ENCODE data around the gene FNDC3B.
"Not testable (repeated sequence)": the region's sequence is repeated elsewhere in the genome, so short reads cannot be mapped to it uniquely, and the experiment has no call there.

The FNDC3B gene

DNA sequence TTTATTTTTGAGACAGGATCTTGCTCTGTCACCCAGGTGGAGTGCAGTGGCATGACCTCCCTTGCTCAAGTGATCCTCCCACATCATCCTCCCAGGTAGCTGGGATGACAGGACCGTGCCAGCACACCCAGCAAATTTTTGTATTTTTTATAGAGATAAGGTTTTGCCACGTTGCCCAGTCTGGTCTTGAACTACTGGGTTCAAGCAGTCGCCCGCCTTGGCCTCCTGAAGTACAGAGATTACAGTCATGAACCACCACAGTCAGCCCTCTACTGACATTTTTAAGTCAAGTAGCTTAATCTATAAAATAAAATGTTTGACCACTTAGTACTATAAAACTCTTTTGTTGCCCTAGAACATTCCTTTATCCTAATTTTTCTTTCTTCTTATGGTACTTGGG lies 198.8 kb downstream of the FNDC3B start:
- no peak overlapping the region for H3K9ac ChIP-seq (ENCODE audit: low read depth in 1 of 2, low read length in 2 of 2)
- no peaks in the 10 kb centered on the region for H3K27me3 ChIP-seq (ENCODE audit: control insufficient read depth in 2 of 2, insufficient read depth in 2 of 2, low read length in 2 of 2)
- no peak overlapping the region for H3K4me3 ChIP-seq (ENCODE audit: low read length in 2 of 2)
- H3K36me3 ChIP-seq (ENCODE audit: control insufficient read depth in 2 of 2, insufficient read depth in 2 of 2, low read length in 2 of 2), result peaks cover 9 to 12% of the 10 kb centered on the region in 2 donors
- H3K27ac ChIP-seq (ENCODE audit: low read depth in 2 of 2, low read length in 2 of 2), result no peak overlapping the region
- H3K9me3 ChIP-seq (ENCODE audit: control insufficient read depth in 2 of 2, low read length in 2 of 2), result peaks cover 3 to 6% of the 10 kb centered on the region in 2 donors
- no peaks in the 10 kb centered on the region for H3K4me1 ChIP-seq (ENCODE audit: control insufficient read depth in 2 of 2, insufficient read depth in 2 of 2, low read length in 2 of 2)

- Histone ChIP-seq H3K4me3 (ENCODE audit: low read length in 2 of 2) (no peak overlapping the region), H3K27me3 (ENCODE audit: control insufficient read depth in 2 of 2, insufficient read depth in 2 of 2, low read length in 2 of 2) (no peaks in the 10 kb centered on the region), H3K36me3 (ENCODE audit: control insufficient read depth in 2 of 2, insufficient read depth in 2 of 2, low read length in 2 of 2) (peaks cover 9 to 12% of the 10 kb centered on the region in 2 donors), H3K27ac (ENCODE audit: low read depth in 2 of 2, low read length in 2 of 2) (no peak overlapping the region), H3K9ac (ENCODE audit: low read depth in 1 of 2, low read length in 2 of 2) (no peak overlapping the region), H3K4me1 (ENCODE audit: control insufficient read depth in 2 of 2, insufficient read depth in 2 of 2, low read length in 2 of 2) (no peaks in the 10 kb centered on the region), H3K9me3 (ENCODE audit: control insufficient read depth in 2 of 2, low read length in 2 of 2) (peaks cover 3 to 6% of the 10 kb centered on the region in 2 donors)
Measured at GRCh38 chr3:172239218-172239790, 199.9 kb downstream of the FNDC3B start.

DNA sequence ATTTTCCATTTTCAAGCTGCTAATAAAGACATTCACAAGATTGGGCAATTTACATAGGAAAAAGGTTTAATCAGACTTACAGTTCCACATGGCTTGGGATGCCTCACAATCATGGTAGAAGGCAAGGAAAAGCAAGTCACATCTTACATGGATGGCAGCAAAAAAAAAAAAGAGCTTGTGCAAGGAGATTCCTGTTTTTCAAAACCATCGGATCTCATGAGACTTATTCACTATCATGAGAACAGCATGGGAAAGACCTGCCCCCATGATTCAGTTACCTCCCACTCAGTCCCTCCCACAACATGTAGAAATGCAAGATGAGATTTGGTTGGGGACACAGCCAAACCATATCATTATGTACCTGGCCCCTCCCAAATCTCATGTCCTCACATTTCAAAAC lies 202.0 kb downstream of the FNDC3B start:
- no peak overlapping the region for H3K27ac ChIP-seq (ENCODE audit: low read depth in 2 of 2, low read length in 2 of 2)
- no peak overlapping the region for H3K4me3 ChIP-seq (ENCODE audit: low read length in 2 of 2)
- H3K9me3 ChIP-seq (ENCODE audit: control insufficient read depth in 2 of 2, low read length in 2 of 2), result peaks cover 3 to 6% of the 10 kb centered on the region in 2 donors
- H3K4me1 ChIP-seq (ENCODE audit: control insufficient read depth in 2 of 2, insufficient read depth in 2 of 2, low read length in 2 of 2), result no peaks in the 10 kb centered on the region
- peaks cover 9 to 12% of the 10 kb centered on the region in 2 donors for H3K36me3 ChIP-seq (ENCODE audit: control insufficient read depth in 2 of 2, insufficient read depth in 2 of 2, low read length in 2 of 2)
- H3K9ac ChIP-seq (ENCODE audit: low read depth in 1 of 2, low read length in 2 of 2), result no peak overlapping the region
- no peaks in the 10 kb centered on the region for H3K27me3 ChIP-seq (ENCODE audit: control insufficient read depth in 2 of 2, insufficient read depth in 2 of 2, low read length in 2 of 2)

DNA sequence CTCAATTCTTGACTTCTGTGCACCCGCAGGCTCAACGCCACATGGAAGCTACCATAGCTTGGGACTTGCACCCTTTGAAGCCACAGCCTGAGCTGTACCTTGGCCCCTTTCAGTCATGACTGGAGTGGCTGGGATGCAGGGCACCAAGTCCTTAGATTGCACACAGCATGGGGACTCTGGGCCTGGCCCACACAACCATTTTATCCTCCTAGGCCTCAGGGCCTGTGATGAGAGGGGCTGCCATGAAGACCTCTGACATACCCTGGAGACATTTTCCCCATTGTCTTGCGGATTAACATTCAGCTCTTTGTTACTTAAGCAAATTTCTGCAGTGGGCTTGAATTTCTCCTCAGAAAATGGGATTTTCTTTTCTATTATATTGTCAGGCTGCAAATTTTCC lies 203.1 kb downstream of the FNDC3B start:
- peaks cover 11 to 13% of the 10 kb centered on the region in 2 donors for H3K36me3 ChIP-seq (ENCODE audit: control insufficient read depth in 2 of 2, insufficient read depth in 2 of 2, low read length in 2 of 2)
- not testable (repeated sequence) for H3K9me3 ChIP-seq (ENCODE audit: control insufficient read depth in 2 of 2, low read length in 2 of 2); H3K4me1 ChIP-seq (ENCODE audit: control insufficient read depth in 2 of 2, insufficient read depth in 2 of 2, low read length in 2 of 2); H3K27me3 ChIP-seq (ENCODE audit: control insufficient read depth in 2 of 2, insufficient read depth in 2 of 2, low read length in 2 of 2); H3K9ac ChIP-seq (ENCODE audit: low read depth in 1 of 2, low read length in 2 of 2); H3K4me3 ChIP-seq (ENCODE audit: low read length in 2 of 2); H3K27ac ChIP-seq (ENCODE audit: low read depth in 2 of 2, low read length in 2 of 2)

DNA sequence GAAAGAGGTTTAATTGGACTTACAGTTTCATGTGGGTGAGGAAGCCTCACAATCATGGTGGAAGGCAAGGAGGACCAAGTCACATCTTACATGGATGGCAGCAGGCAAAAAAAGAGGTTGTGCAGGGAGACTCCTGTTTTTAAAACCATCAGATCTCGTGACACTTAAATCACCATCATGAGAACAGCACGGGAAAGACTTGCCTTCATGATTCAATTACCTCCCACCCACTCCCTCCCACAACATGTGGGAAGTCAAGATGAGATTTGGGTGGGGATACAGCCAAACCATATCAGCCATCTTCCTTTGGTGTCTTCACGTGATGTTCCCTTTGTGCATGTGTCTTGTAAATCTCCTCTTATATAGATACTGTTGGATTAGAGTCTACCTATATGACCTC lies 204.0 kb downstream of the FNDC3B start:
- H3K27me3 ChIP-seq (ENCODE audit: control insufficient read depth in 2 of 2, insufficient read depth in 2 of 2, low read length in 2 of 2); H3K4me1 ChIP-seq (ENCODE audit: control insufficient read depth in 2 of 2, insufficient read depth in 2 of 2, low read length in 2 of 2); H3K9ac ChIP-seq (ENCODE audit: low read depth in 1 of 2, low read length in 2 of 2); H3K9me3 ChIP-seq (ENCODE audit: control insufficient read depth in 2 of 2, low read length in 2 of 2); H3K4me3 ChIP-seq (ENCODE audit: low read length in 2 of 2); H3K27ac ChIP-seq (ENCODE audit: low read depth in 2 of 2, low read length in 2 of 2): not testable (repeated sequence)
- H3K36me3 ChIP-seq (ENCODE audit: control insufficient read depth in 2 of 2, insufficient read depth in 2 of 2, low read length in 2 of 2), result peaks cover 18 to 19% of the 10 kb centered on the region in 2 donors

- Histone ChIP-seq H3K9ac (ENCODE audit: low read depth in 1 of 2, low read length in 2 of 2) (no peak overlapping the region), H3K27ac (ENCODE audit: low read depth in 2 of 2, low read length in 2 of 2) (no peak overlapping the region), H3K9me3 (ENCODE audit: control insufficient read depth in 2 of 2, low read length in 2 of 2) (peaks cover 3 to 6% of the 10 kb centered on the region in 2 donors), H3K27me3 (ENCODE audit: control insufficient read depth in 2 of 2, insufficient read depth in 2 of 2, low read length in 2 of 2) (no peaks in the 10 kb centered on the region), H3K4me3 (ENCODE audit: low read length in 2 of 2) (no peak overlapping the region), H3K4me1 (ENCODE audit: control insufficient read depth in 2 of 2, insufficient read depth in 2 of 2, low read length in 2 of 2) (no peaks in the 10 kb centered on the region), H3K36me3 (ENCODE audit: control insufficient read depth in 2 of 2, insufficient read depth in 2 of 2, low read length in 2 of 2) (peaks cover 18 to 19% of the 10 kb centered on the region in 2 donors)
Measured at GRCh38 chr3:172244011-172244410, 204.6 kb downstream of the FNDC3B start.

- H3K27me3 ChIP-seq (ENCODE audit: control insufficient read depth in 2 of 2, insufficient read depth in 2 of 2, low read length in 2 of 2), result no peaks in the 10 kb centered on the region
- peaks cover 19 to 21% of the 10 kb centered on the region in 2 donors for H3K36me3 ChIP-seq (ENCODE audit: control insufficient read depth in 2 of 2, insufficient read depth in 2 of 2, low read length in 2 of 2)
- no peak overlapping the region for H3K9ac ChIP-seq (ENCODE audit: low read depth in 1 of 2, low read length in 2 of 2)
- no peak overlapping the region for H3K4me3 ChIP-seq (ENCODE audit: low read length in 2 of 2)
- peaks cover 3 to 6% of the 10 kb centered on the region in 2 donors for H3K9me3 ChIP-seq (ENCODE audit: control insufficient read depth in 2 of 2, low read length in 2 of 2)
- H3K27ac ChIP-seq (ENCODE audit: low read depth in 2 of 2, low read length in 2 of 2), result no peak overlapping the region
- H3K4me1 ChIP-seq (ENCODE audit: control insufficient read depth in 2 of 2, insufficient read depth in 2 of 2, low read length in 2 of 2), result no peaks in the 10 kb centered on the region
Measured at GRCh38 chr3:172245241-172245640, 205.9 kb downstream of the FNDC3B start.

- Histone ChIP-seq H3K4me3 (ENCODE audit: low read length in 2 of 2) (no peak overlapping the region), H3K27ac (ENCODE audit: low read depth in 2 of 2, low read length in 2 of 2) (no peak overlapping the region), H3K4me1 (ENCODE audit: control insufficient read depth in 2 of 2, insufficient read depth in 2 of 2, low read length in 2 of 2) (no peaks in the 10 kb centered on the region), H3K9ac (ENCODE audit: low read depth in 1 of 2, low read length in 2 of 2) (no peak overlapping the region), H3K27me3 (ENCODE audit: control insufficient read depth in 2 of 2, insufficient read depth in 2 of 2, low read length in 2 of 2) (no peaks in the 10 kb centered on the region), H3K9me3 (ENCODE audit: control insufficient read depth in 2 of 2, low read length in 2 of 2) (peaks cover 3 to 6% of the 10 kb centered on the region in 2 donors), H3K36me3 (ENCODE audit: control insufficient read depth in 2 of 2, insufficient read depth in 2 of 2, low read length in 2 of 2) (peaks cover 13 to 17% of the 10 kb centered on the region in 2 donors)
Measured at GRCh38 chr3:172246107-172246844, 206.9 kb downstream of the FNDC3B start.

GRCh38 chr3:172247525-172248274 lies 208.3 kb downstream of the FNDC3B start:
- Histone ChIP-seq H3K4me1 (ENCODE audit: control insufficient read depth in 2 of 2, insufficient read depth in 2 of 2, low read length in 2 of 2) (no peaks in the 10 kb centered on the region), H3K9ac (ENCODE audit: low read depth in 1 of 2, low read length in 2 of 2) (no peak overlapping the region), H3K27me3 (ENCODE audit: control insufficient read depth in 2 of 2, insufficient read depth in 2 of 2, low read length in 2 of 2) (no peaks in the 10 kb centered on the region), H3K27ac (ENCODE audit: low read depth in 2 of 2, low read length in 2 of 2) (no peak overlapping the region), H3K36me3 (ENCODE audit: control insufficient read depth in 2 of 2, insufficient read depth in 2 of 2, low read length in 2 of 2) (peaks cover 14 to 18% of the 10 kb centered on the region in 2 donors), H3K9me3 (ENCODE audit: control insufficient read depth in 2 of 2, low read length in 2 of 2) (no peaks in the 10 kb centered on the region), H3K4me3 (ENCODE audit: low read length in 2 of 2) (no peak overlapping the region)

- peaks cover 15 to 19% of the 10 kb centered on the region in 2 donors for H3K36me3 ChIP-seq (ENCODE audit: control insufficient read depth in 2 of 2, insufficient read depth in 2 of 2, low read length in 2 of 2)
- no peaks in the 10 kb centered on the region for H3K9me3 ChIP-seq (ENCODE audit: control insufficient read depth in 2 of 2, low read length in 2 of 2)
- H3K27me3 ChIP-seq (ENCODE audit: control insufficient read depth in 2 of 2, insufficient read depth in 2 of 2, low read length in 2 of 2), result no peaks in the 10 kb centered on the region
- no peak overlapping the region for H3K4me3 ChIP-seq (ENCODE audit: low read length in 2 of 2)
- H3K27ac ChIP-seq (ENCODE audit: low read depth in 2 of 2, low read length in 2 of 2), result no peak overlapping the region
- H3K9ac ChIP-seq (ENCODE audit: low read depth in 1 of 2, low read length in 2 of 2), result no peak overlapping the region
- H3K4me1 ChIP-seq (ENCODE audit: control insufficient read depth in 2 of 2, insufficient read depth in 2 of 2, low read length in 2 of 2), result no peaks in the 10 kb centered on the region
Measured at GRCh38 chr3:172249039-172249438, 209.7 kb downstream of the FNDC3B start.
